NCI-H187 treated with DMSO at 0.1 percent for 48 hours (cell line): ENCODE data around the gene NHLRC4.

ENCODE experiments used
- DNase-seq: peaks from one replicate; lab custom pipeline; 2025; lab: John Stamatoyannopoulos, UW

The NHLRC4 gene

GRCh38 chr16:598823-599739, 32.3 kb downstream of the NHLRC4 start:
- no peak for DNase-seq

- no peak for DNase-seq
Observed at GRCh38 chr16:600781-601180, 34.0 kb downstream of the NHLRC4 start.

- DNase-seq, result no peak
Observed at GRCh38 chr16:603933-604332, 37.1 kb downstream of the NHLRC4 start.

GRCh38 chr16:606656-607307, 40.0 kb downstream of the NHLRC4 start:
- no peak for DNase-seq

- no peak for DNase-seq
Observed at GRCh38 chr16:608019-608418, 41.2 kb downstream of the NHLRC4 start.

- DNase-seq, result no peak
Observed at GRCh38 chr16:609316-609715, 42.5 kb downstream of the NHLRC4 start.

GRCh38 chr16:609984-610383, 43.2 kb downstream of the NHLRC4 start:
- no peak for DNase-seq

- DNase-seq, result no peak
Observed at GRCh38 chr16:610513-611381, 43.9 kb downstream of the NHLRC4 start.

GRCh38 chr16:615122-615521, 48.3 kb downstream of the NHLRC4 start:
- no peak for DNase-seq

GRCh38 chr16:616733-617586, 50.2 kb downstream of the NHLRC4 start:
- no peak for DNase-seq

GRCh38 chr16:617855-618254, 51.0 kb downstream of the NHLRC4 start:
- no peak for DNase-seq
